Ishikawa (cell line): ENCODE results near the gene GPR35.

Experiments
- CEBPB ChIP-seq: IDR thresholded peaks from 2 replicates; pipeline ENCODE4 v1.6.1; 2012
- CREB1 ChIP-seq: IDR thresholded peaks from 2 replicates; pipeline ENCODE4 v1.6.1; 2012; ENCODE audit warnings: low read depth
- EGR1 ChIP-seq: IDR thresholded peaks from 2 replicates; pipeline ENCODE4 v1.6.1; 2012
- EP300 ChIP-seq: IDR thresholded peaks from 2 replicates; pipeline ENCODE4 v1.6.1; 2012; ENCODE audit warnings: borderline replicate concordance
- FOXM1 ChIP-seq: IDR thresholded peaks from 2 replicates; pipeline ENCODE4 v1.6.1; 2012; ENCODE audit warnings: low read depth, borderline replicate concordance
- MAX ChIP-seq: IDR thresholded peaks from 2 replicates; pipeline ENCODE4 v1.6.1; 2012
- NFIC ChIP-seq: IDR thresholded peaks from 2 replicates; pipeline ENCODE4 v1.6.1; 2012
- RAD21 ChIP-seq: IDR thresholded peaks from 2 replicates; pipeline ENCODE4 v1.6.1; 2012; ENCODE audit warnings: low read depth
- REST ChIP-seq: IDR thresholded peaks from 2 replicates; pipeline ENCODE4 v1.6.1; 2012; ENCODE audit warnings: low read depth, mild to moderate bottlenecking
- TAF1 ChIP-seq: IDR thresholded peaks from 2 replicates; pipeline ENCODE4 v1.6.1; 2012; ENCODE audit warnings: low read depth, mild to moderate bottlenecking
- TCF12 ChIP-seq: IDR thresholded peaks from 2 replicates; pipeline ENCODE4 v1.6.1; 2012; ENCODE audit warnings: low read depth
- TEAD4 ChIP-seq: IDR thresholded peaks from 2 replicates; pipeline ENCODE4 v1.6.1; 2012
- USF1 ChIP-seq: IDR thresholded peaks from 2 replicates; pipeline ENCODE4 v1.6.1; 2012
- YY1 ChIP-seq: IDR thresholded peaks from 2 replicates; pipeline ENCODE4 v1.6.1; 2012; ENCODE audit warnings: low read depth
- ZBTB7A ChIP-seq: IDR thresholded peaks from 2 replicates; pipeline ENCODE4 v1.6.1; 2012; ENCODE audit warnings: low read depth

GPR35 gene

GRCh38 chr2:240637116-240637900, 12.0 kb downstream of the GPR35 start:
- TF ChIP-seq CREB1 = no peak

GRCh38 chr2:240637901-240638345, 12.6 kb downstream of the GPR35 start:
- TF ChIP-seq MAX (no peak), TEAD4 (no peak), REST (no peak), EP300 (no peak), FOXM1 (no peak), ZBTB7A (no peak), NFIC (no peak), YY1 (no peak), TCF12 (no peak), CREB1 (no peak), TAF1 (no peak), CEBPB (no peak), USF1 (no peak), EGR1 (no peak), RAD21 (no peak)

GRCh38 chr2:240638512-240639160, 13.4 kb downstream of the GPR35 start:
- TF ChIP-seq CEBPB = no peak
- TF ChIP-seq EP300 = no peak
- no peak for TF ChIP-seq REST
- TF ChIP-seq NFIC = no peak
- no peak for TF ChIP-seq ZBTB7A
- no peak for TF ChIP-seq CREB1
- TF ChIP-seq FOXM1 = no peak
- TF ChIP-seq MAX = no peak
- no peak for TF ChIP-seq EGR1
- no peak for TF ChIP-seq USF1
- TF ChIP-seq TAF1 = no peak
- TF ChIP-seq YY1 = no peak
- TF ChIP-seq TEAD4 = no peak
- TF ChIP-seq TCF12 = no peak
- TF ChIP-seq RAD21 = no peak

GRCh38 chr2:240639566-240639965, 14.3 kb downstream of the GPR35 start:
- TF ChIP-seq EP300 = no peak
- TF ChIP-seq USF1 = no peak
- TF ChIP-seq TEAD4 = no peak
- no peak for TF ChIP-seq CREB1
- TF ChIP-seq TAF1 = no peak
- no peak for TF ChIP-seq REST
- TF ChIP-seq FOXM1 = no peak
- TF ChIP-seq YY1 = no peak
- TF ChIP-seq NFIC = no peak
- TF ChIP-seq TCF12 = no peak
